Measurements from ENCODE around the gene CUX1. TPM values are rescaled to one million over a fixed set of nuclear protein-coding genes. Genes with fewer than 3 reads are reported as not detected.

Gene CUX1, protein sequence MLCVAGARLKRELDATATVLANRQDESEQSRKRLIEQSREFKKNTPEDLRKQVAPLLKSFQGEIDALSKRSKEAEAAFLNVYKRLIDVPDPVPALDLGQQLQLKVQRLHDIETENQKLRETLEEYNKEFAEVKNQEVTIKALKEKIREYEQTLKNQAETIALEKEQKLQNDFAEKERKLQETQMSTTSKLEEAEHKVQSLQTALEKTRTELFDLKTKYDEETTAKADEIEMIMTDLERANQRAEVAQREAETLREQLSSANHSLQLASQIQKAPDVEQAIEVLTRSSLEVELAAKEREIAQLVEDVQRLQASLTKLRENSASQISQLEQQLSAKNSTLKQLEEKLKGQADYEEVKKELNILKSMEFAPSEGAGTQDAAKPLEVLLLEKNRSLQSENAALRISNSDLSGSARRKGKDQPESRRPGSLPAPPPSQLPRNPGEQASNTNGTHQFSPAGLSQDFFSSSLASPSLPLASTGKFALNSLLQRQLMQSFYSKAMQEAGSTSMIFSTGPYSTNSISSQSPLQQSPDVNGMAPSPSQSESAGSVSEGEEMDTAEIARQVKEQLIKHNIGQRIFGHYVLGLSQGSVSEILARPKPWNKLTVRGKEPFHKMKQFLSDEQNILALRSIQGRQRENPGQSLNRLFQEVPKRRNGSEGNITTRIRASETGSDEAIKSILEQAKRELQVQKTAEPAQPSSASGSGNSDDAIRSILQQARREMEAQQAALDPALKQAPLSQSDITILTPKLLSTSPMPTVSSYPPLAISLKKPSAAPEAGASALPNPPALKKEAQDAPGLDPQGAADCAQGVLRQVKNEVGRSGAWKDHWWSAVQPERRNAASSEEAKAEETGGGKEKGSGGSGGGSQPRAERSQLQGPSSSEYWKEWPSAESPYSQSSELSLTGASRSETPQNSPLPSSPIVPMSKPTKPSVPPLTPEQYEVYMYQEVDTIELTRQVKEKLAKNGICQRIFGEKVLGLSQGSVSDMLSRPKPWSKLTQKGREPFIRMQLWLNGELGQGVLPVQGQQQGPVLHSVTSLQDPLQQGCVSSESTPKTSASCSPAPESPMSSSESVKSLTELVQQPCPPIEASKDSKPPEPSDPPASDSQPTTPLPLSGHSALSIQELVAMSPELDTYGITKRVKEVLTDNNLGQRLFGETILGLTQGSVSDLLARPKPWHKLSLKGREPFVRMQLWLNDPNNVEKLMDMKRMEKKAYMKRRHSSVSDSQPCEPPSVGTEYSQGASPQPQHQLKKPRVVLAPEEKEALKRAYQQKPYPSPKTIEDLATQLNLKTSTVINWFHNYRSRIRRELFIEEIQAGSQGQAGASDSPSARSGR (N-terminal part only)
- 37.0 TPM for polyA plus RNA-seq (2013, experiment 1 of 2)
- 39.5 TPM for polyA plus RNA-seq (2013, experiment 2 of 2)

DNA sequence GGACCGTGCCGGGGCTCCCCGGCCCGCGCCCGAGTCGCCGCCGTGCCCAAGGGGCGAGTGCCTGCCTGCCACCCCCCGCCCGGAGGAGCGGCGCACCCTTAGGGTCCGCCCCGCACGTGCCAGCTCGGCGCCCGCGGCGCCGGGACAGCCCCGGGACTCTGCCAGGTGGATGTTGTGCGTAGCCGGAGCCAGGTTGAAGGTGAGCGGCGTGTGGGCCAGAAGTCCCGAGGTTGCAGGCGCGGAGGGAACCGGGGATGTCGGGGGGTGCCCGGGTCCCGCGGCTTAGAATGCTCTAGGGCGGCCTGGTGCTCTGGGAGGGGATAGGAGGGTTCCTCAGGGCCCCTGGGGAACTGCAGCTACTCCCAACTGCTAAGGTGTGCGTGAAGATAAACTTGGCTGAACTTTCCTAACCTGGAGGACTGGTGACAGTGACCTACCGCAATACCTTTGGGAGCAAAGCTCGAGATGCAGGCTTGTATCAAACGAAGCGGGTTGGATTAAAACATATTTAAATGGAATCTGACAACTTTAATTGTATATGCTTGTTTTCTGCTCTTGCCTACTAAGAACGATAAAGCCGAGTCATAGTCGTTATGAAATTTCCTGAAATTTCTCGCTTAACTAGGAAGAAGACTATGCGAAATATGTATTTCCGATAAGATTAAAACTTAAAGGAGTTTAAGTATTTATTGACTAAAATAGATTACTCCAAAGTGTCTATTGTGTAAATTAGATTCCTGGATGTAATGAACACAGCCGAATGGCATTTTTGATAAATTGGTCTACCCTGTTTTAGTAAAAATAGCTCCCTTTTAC is at the start of gene CUX1:
Gene CUX1 (plus strand): TSS at position 156 of the 816 bp plus-strand sequence. CDS start 14 bp downstream, at position 170.
- 4 to 9% methylated on average over 40 of the region's 49 CpGs for WGBS, 2 experiments (ENCODE audit: insufficient coverage in 2 of 2)
- peak within 1 kb of the TSS; percentile 81 for H3K4me3 ChIP-seq (ENCODE audit: extremely low read depth, insufficient read depth, low read length, poor library complexity, severe bottlenecking)
- H3K36me3 ChIP-seq (ENCODE audit: control insufficient read depth, insufficient read depth, low read length) = peaks cover 6% of the 10 kb centered on the region
- no peaks in the 10 kb centered on the region for H3K9me3 ChIP-seq (ENCODE audit: control insufficient read depth, low read length)
- H3K27ac ChIP-seq (ENCODE audit: low read depth, low read length, severe bottlenecking) = no peak within 1 kb of the TSS
- H3K4me1 ChIP-seq (ENCODE audit: control insufficient read depth, insufficient read depth, low read length, poor library complexity, severe bottlenecking) = peaks cover 28% of the 10 kb centered on the region

DNA sequence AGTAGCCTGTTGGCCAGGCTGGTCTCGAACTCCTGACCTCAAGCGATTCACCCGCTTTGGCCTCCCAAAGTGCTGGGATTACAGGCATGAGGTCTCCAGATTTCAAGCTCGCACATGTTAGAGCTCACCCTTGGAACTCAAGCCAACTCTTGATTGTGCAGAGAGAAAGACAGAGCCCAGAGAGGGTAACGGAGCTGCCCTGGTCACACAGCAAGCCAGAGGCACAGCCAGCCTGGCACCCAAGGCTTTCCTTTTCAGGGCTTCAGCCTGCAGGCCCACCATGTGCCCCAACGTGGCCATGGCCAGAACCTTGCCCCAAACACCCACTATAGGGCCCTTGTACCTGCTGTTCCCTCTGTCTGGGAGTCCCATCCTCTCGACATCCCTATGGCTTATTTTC is 49.1 kb upstream of the CUX1 start:
- H3K27ac ChIP-seq (ENCODE audit: low read depth, low read length, severe bottlenecking) = no peak overlapping the region
- no peaks in the 10 kb centered on the region for H3K4me1 ChIP-seq (ENCODE audit: control insufficient read depth, insufficient read depth, low read length, poor library complexity, severe bottlenecking)
- no peak overlapping the region for H3K4me3 ChIP-seq (ENCODE audit: extremely low read depth, insufficient read depth, low read length, poor library complexity, severe bottlenecking)
- no peaks in the 10 kb centered on the region for H3K9me3 ChIP-seq (ENCODE audit: control insufficient read depth, low read length)
- 87 to 93% methylated on average over 7 of the region's 7 CpGs for WGBS, 2 experiments (ENCODE audit: insufficient coverage in 2 of 2)
- H3K36me3 ChIP-seq (ENCODE audit: control insufficient read depth, insufficient read depth, low read length) = no peaks in the 10 kb centered on the region

DNA sequence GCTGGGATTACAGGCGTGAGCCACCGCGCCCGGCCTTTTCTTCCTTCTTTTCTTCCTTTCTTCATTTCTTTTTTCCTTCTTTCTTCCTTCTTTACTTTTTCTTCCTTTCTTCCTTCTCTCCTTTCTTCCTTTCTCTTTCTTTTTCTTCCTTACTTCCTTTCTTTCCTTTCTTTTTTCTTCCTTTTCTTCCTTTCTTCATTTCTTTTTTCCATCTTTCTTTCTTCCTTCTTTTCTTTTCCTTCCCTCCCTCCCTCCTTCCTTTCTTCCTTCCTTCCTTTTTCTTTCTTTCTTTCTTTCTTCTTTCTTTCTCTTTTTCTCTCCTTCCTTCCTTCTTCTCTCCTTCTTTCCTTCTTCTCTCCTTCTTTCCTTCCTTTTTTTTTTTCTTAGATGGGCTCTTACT is 47.0 kb upstream of the CUX1 start:
- Histone ChIP-seq H3K27ac (ENCODE audit: low read depth, low read length, severe bottlenecking) (no peak overlapping the region), H3K4me1 (ENCODE audit: control insufficient read depth, insufficient read depth, low read length, poor library complexity, severe bottlenecking) (no peaks in the 10 kb centered on the region), H3K36me3 (ENCODE audit: control insufficient read depth, insufficient read depth, low read length) (no peaks in the 10 kb centered on the region), H3K4me3 (ENCODE audit: extremely low read depth, insufficient read depth, low read length, poor library complexity, severe bottlenecking) (no peak overlapping the region), H3K9me3 (ENCODE audit: control insufficient read depth, low read length) (no peaks in the 10 kb centered on the region)
- 95 to 100% methylated on average over 3 to 4 of the region's 4 CpGs for WGBS, 2 experiments (ENCODE audit: insufficient coverage in 2 of 2)

DNA sequence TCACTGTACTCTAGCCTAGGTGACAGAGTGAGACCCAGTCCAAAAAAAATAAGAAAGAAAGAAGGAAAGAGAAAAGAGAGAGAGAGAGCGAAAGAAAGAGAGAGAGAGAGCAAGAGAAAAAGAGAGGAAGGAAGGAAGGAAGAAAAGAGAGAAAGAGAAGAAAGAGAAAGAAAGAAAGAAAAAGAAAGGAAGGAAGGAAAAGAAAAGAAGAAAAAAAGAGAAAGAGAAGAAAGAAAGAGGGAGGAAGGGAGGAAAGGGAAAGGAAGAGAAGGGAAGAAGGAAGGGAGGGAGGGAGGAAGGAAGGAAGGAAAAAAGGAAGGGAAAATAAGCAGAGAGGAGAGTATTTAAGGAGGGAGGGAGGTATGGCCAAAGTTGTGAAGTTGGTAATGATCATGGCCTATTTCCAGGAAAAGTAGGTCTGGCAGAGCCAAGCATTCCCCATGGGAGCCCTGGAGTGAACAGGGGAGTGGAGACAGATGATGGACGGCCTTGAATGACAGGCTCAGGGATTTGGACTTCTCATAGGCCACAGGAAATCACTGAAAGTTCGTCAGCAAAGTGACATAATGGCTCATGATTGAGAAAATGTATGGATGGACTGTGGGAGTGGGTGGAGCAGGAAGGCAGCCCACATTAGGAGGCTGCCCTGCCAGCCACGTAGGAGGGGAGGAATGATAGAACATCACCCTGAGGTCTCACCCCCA is 44.8 kb upstream of the CUX1 start:
- Histone ChIP-seq H3K27ac (ENCODE audit: low read depth, low read length, severe bottlenecking) (no peak overlapping the region), H3K9me3 (ENCODE audit: control insufficient read depth, low read length) (no peaks in the 10 kb centered on the region), H3K36me3 (ENCODE audit: control insufficient read depth, insufficient read depth, low read length) (no peaks in the 10 kb centered on the region), H3K4me3 (ENCODE audit: extremely low read depth, insufficient read depth, low read length, poor library complexity, severe bottlenecking) (no peak overlapping the region), H3K4me1 (ENCODE audit: control insufficient read depth, insufficient read depth, low read length, poor library complexity, severe bottlenecking) (no peaks in the 10 kb centered on the region)
- 90 to 91% methylated on average over 3 to 4 of the region's 4 CpGs for WGBS, 2 experiments (ENCODE audit: insufficient coverage in 2 of 2)

DNA sequence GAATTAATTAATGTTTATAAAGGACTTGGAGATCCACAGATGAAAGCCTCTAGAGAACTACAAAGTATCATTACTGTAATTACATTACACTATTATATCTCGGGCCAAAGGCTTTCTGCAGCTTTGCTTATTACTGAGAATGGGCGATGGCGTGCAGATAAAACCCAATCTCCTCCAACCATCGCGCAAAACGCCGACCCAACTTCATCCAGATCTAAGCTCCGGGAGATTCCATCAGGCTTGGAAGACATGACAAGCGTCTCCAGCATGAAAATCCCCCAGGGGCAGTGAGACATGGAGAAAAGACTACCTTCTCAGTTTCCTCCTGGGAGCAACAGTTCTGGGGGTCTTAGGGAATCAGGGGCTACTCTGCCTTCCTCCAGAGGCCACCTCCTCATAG is 42.2 kb upstream of the CUX1 start:
- Histone ChIP-seq H3K9me3 (ENCODE audit: control insufficient read depth, low read length) (no peaks in the 10 kb centered on the region), H3K36me3 (ENCODE audit: control insufficient read depth, insufficient read depth, low read length) (no peaks in the 10 kb centered on the region), H3K4me1 (ENCODE audit: control insufficient read depth, insufficient read depth, low read length, poor library complexity, severe bottlenecking) (no peaks in the 10 kb centered on the region), H3K4me3 (ENCODE audit: extremely low read depth, insufficient read depth, low read length, poor library complexity, severe bottlenecking) (no peak overlapping the region), H3K27ac (ENCODE audit: low read depth, low read length, severe bottlenecking) (no peak overlapping the region)
- WGBS, 2 experiments (ENCODE audit: insufficient coverage in 2 of 2) = 93 to 96% methylated on average over 7 to 8 of the region's 9 CpGs

DNA sequence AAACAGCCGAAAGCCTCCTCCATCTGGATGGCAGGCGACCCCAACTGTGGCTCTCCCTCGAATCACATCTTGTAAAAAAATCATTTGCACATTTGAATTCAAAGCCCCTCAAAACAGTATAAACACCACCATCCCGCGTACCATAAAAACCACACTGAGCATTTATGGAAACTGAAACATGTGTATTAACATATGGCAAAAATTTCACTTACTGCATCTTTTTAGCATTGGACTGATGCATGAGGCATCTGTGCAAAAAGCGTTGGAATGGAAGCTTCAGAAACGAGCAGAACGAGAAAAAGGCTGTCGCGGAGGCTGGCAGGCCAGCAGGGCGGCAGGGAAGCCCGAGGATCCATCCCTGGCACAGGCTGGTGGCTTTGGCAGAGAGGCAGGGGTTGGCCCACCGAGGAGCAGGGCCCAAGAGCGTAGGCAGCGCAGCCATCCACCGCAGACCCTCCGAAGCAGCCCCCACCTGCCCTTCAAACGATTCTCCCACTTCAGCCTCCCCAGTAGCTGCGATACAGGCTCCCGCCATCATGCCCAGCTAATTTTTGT is 39.3 kb upstream of the CUX1 start:
- Histone ChIP-seq H3K4me1 (ENCODE audit: control insufficient read depth, insufficient read depth, low read length, poor library complexity, severe bottlenecking) (no peaks in the 10 kb centered on the region), H3K4me3 (ENCODE audit: extremely low read depth, insufficient read depth, low read length, poor library complexity, severe bottlenecking) (no peak overlapping the region), H3K36me3 (ENCODE audit: control insufficient read depth, insufficient read depth, low read length) (no peaks in the 10 kb centered on the region), H3K27ac (ENCODE audit: low read depth, low read length, severe bottlenecking) (no peak overlapping the region), H3K9me3 (ENCODE audit: control insufficient read depth, low read length) (no peaks in the 10 kb centered on the region)
- 90 to 94% methylated on average over 9 to 15 of the region's 20 CpGs for WGBS, 2 experiments (ENCODE audit: insufficient coverage in 2 of 2)

DNA sequence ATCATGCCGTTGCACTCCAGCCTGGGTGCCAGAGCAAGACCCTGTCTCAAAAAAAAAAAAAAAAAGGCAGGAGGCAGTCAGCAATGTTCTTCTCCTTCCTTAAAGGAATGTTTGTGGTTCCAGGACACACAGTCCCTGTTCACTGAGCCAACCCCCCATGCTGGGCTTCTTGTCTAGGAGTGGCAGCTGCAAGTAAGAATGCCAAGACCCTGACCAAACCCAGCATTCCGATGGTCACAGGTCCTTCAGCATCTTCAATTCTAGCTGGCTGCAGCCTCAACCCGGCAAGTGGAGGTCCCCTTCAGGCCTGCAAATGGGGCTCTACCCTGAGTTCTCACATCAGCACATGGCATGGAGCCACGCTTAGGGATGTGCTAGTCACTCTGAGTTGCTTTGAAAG is 38.2 kb upstream of the CUX1 start:
- Histone ChIP-seq H3K4me3 (ENCODE audit: extremely low read depth, insufficient read depth, low read length, poor library complexity, severe bottlenecking) (no peak overlapping the region), H3K9me3 (ENCODE audit: control insufficient read depth, low read length) (no peaks in the 10 kb centered on the region)
- WGBS, 2 experiments (ENCODE audit: insufficient coverage in 2 of 2) = 92 to 95% methylated on average over 4 of the region's 4 CpGs

DNA sequence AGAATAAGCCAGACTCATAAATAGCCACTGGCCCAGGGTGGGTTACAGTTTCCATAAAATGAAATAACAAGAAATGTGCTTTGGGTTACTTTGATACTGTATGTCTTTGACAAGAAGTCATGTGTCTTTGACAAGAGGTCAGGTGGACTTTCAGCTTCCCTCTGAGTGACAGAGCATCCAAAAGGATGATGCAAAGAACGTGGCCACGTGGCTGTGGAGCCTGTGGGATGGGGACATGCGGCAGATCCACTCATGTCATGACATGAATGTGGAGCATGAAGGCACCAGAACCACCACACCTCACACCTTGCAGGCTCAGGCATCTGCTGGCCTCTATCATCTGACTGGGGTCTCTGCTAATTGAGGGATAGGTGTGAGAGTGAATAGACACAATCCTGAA is 37.1 kb upstream of the CUX1 start:
- H3K4me3 ChIP-seq (ENCODE audit: extremely low read depth, insufficient read depth, low read length, poor library complexity, severe bottlenecking) = no peak overlapping the region
- 67% methylated on average over 1 of the region's 3 CpGs; no CpG with 5 or more reads in 1 of the 2 experiments for WGBS, 2 experiments (ENCODE audit: insufficient coverage in 2 of 2)
- H3K27ac ChIP-seq (ENCODE audit: low read depth, low read length, severe bottlenecking) = no peak overlapping the region
- H3K36me3 ChIP-seq (ENCODE audit: control insufficient read depth, insufficient read depth, low read length) = no peaks in the 10 kb centered on the region
- no peaks in the 10 kb centered on the region for H3K4me1 ChIP-seq (ENCODE audit: control insufficient read depth, insufficient read depth, low read length, poor library complexity, severe bottlenecking)
- H3K9me3 ChIP-seq (ENCODE audit: control insufficient read depth, low read length) = no peaks in the 10 kb centered on the region

More for the DNA sequence above, 38.2 kb upstream of the CUX1 start:
- Histone ChIP-seq H3K27ac (ENCODE audit: low read depth, low read length, severe bottlenecking) (no peak overlapping the region), H3K4me1 (ENCODE audit: control insufficient read depth, insufficient read depth, low read length, poor library complexity, severe bottlenecking) (no peaks in the 10 kb centered on the region), H3K36me3 (ENCODE audit: control insufficient read depth, insufficient read depth, low read length) (no peaks in the 10 kb centered on the region)

DNA sequence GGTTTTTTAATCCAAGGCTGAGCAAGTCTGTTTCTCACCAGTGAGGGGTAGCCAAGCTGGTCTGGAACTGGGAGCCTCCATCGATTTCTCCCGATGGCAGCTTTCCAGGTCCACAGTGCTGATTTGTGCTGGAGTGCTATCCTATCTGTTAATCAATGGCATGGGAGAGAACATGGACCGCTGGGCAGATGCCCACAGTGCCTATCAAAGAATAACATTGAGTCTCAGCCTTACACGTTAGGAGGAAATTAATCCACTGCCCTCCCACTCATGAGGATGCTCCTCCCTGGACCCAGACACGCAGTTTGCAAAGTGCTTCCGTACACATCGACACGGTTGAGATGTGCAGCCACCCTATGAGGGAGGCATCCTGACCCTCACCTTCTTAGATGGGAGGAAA is 36.0 kb upstream of the CUX1 start:
- Histone ChIP-seq H3K36me3 (ENCODE audit: control insufficient read depth, insufficient read depth, low read length) (no peaks in the 10 kb centered on the region), H3K4me1 (ENCODE audit: control insufficient read depth, insufficient read depth, low read length, poor library complexity, severe bottlenecking) (no peaks in the 10 kb centered on the region), H3K27ac (ENCODE audit: low read depth, low read length, severe bottlenecking) (no peak overlapping the region), H3K9me3 (ENCODE audit: control insufficient read depth, low read length) (no peaks in the 10 kb centered on the region), H3K4me3 (ENCODE audit: extremely low read depth, insufficient read depth, low read length, poor library complexity, severe bottlenecking) (no peak overlapping the region)
- WGBS, 2 experiments (ENCODE audit: insufficient coverage in 2 of 2) = 90 to 91% methylated on average over 7 to 8 of the region's 8 CpGs

Data from mesodermal cell (in vitro differentiated cells).